ENCODE data around the gene EVA1C. TPM values are rescaled to one million over a fixed set of nuclear protein-coding genes. Genes with fewer than 3 reads are reported as not detected.
"Not testable (repeated sequence)": the region's sequence is repeated elsewhere in the genome, so short reads cannot be mapped to it uniquely, and the experiment has no call there.

EVA1C gene
- total RNA-seq, result 10 to 100 TPM; 13.4 to 16.2 TPM
- polyA plus RNA-seq, result 25.8 TPM

GRCh38 chr21:32412162-32413014 lies at the start of gene EVA1C:
Gene EVA1C, plus strand, starts transcription at chr21:32412706. Its CDS starts 148 bp downstream, at chr21:32412854.
- peaks cover 0 to 23% (median 2%) of the 10 kb centered on the region in 3 donors for H3K36me3 Mint-ChIP-seq

GRCh38 chr21:32364387-32364786 lies 48.1 kb upstream of the EVA1C start:
- peaks cover 0 to 94% (median 36%) of the 10 kb centered on the region in 3 donors for H3K36me3 Mint-ChIP-seq
- ChIA-PET POLR2A (no interaction called here), CTCF (interaction anchor here (1.3 kb wide), 1 partner anchor 237 kb away, joined by 5 read pairs; no protein-coding TSS in a partner anchor)

More at GRCh38 chr21:32412162-32413014, at the start of gene EVA1C:
- H3K9me3 ChIP-seq (ENCODE audit: low read length), result no peaks in the 10 kb centered on the region
- no peaks in the 10 kb centered on the region for H3K27me3 ChIP-seq (ENCODE audit: insufficient read depth, low read length, poor library complexity, severe bottlenecking)
- peaks cover 34% of the 10 kb centered on the region for H3K4me1 ChIP-seq (ENCODE audit: insufficient read depth, low read length)
- H3K9me3 Mint-ChIP-seq, result no peaks in the 10 kb centered on the region
- H3K4me1 Mint-ChIP-seq, result peaks cover 54 to 86% (median 63%) of the 10 kb centered on the region in 3 donors
- H3K27ac Mint-ChIP-seq, result peak within 1 kb of the TSS; percentile 90 to 99 (median 96)
- H3K36me3 ChIP-seq (ENCODE audit: insufficient read depth, low read length), result no peaks in the 10 kb centered on the region
- H3K27me3 Mint-ChIP-seq, result no peaks in the 10 kb centered on the region
- H3K4me3 Mint-ChIP-seq, result peak within 1 kb of the TSS; percentile 93 to 97 (median 96)
- H3K27ac ChIP-seq (ENCODE audit: low read depth, low read length), result peak within 1 kb of the TSS; percentile 90
- POLR2A ChIA-PET, result interaction anchor here (0.8 to 3.2 kb wide), 9 partner anchors 9 to 200 kb away, joined by 3 to 29 read pairs (median 5); partner anchors contain the start of genes CFAP298 and URB1
- H3K4me3 ChIP-seq (ENCODE audit: low read length), result peak within 1 kb of the TSS; percentile 88
- DNase-seq, result peak; percentile 68 to 86 (median 80)
- CTCF ChIA-PET, result interaction anchor here (1.2 to 4.9 kb wide), 4 partner anchors 9 to 188 kb away, joined by 4 to 25 read pairs (median 7); partner anchors contain the start of gene URB1

GRCh38 chr21:32364796-32365195 lies 47.7 kb upstream of the EVA1C start:
- H3K9me3 ChIP-seq (ENCODE audit: low read length), result no peaks in the 10 kb centered on the region
- H3K27me3 Mint-ChIP-seq, result no peaks in the 10 kb centered on the region
- H3K4me1 ChIP-seq (ENCODE audit: insufficient read depth, low read length), result no peaks in the 10 kb centered on the region
- no peak overlapping the region for H3K4me3 ChIP-seq (ENCODE audit: low read length)
- H3K4me1 Mint-ChIP-seq, result no peaks in the 10 kb centered on the region
- peaks cover 55% of the 10 kb centered on the region for H3K36me3 ChIP-seq (ENCODE audit: insufficient read depth, low read length)
- ChIA-PET CTCF (interaction anchor here (1.3 kb wide), 1 partner anchor 236 kb away, joined by 5 read pairs; no protein-coding TSS in a partner anchor), POLR2A (interaction anchor here (0.5 kb wide), 1 partner anchor 236 kb away, joined by 4 read pairs; no protein-coding TSS in a partner anchor)
- H3K36me3 Mint-ChIP-seq, result peaks cover 0 to 94% (median 35%) of the 10 kb centered on the region in 3 donors
- no peaks in the 10 kb centered on the region for H3K9me3 Mint-ChIP-seq
- no peak overlapping the region for H3K27ac Mint-ChIP-seq
- H3K27ac ChIP-seq (ENCODE audit: low read depth, low read length), result no peak overlapping the region
- no peak for DNase-seq
- H3K4me3 Mint-ChIP-seq, result no peak overlapping the region
- H3K27me3 ChIP-seq (ENCODE audit: insufficient read depth, low read length, poor library complexity, severe bottlenecking), result no peaks in the 10 kb centered on the region

More at GRCh38 chr21:32364387-32364786, 48.1 kb upstream of the EVA1C start:
- Histone ChIP-seq H3K9me3 (ENCODE audit: low read length) (no peaks in the 10 kb centered on the region), H3K27me3 (ENCODE audit: insufficient read depth, low read length, poor library complexity, severe bottlenecking) (no peaks in the 10 kb centered on the region), H3K4me3 (ENCODE audit: low read length) (no peak overlapping the region), H3K36me3 (ENCODE audit: insufficient read depth, low read length) (peaks cover 52% of the 10 kb centered on the region), H3K27ac (ENCODE audit: low read depth, low read length) (no peak overlapping the region), H3K4me1 (ENCODE audit: insufficient read depth, low read length) (no peaks in the 10 kb centered on the region)
- Mint-ChIP-seq H3K4me3 (no peak overlapping the region), H3K4me1 (no peaks in the 10 kb centered on the region), H3K9me3 (no peaks in the 10 kb centered on the region), H3K27me3 (no peaks in the 10 kb centered on the region), H3K27ac (peak overlapping the region in 1 of 8 donors; percentile 79)
- no peak for DNase-seq

GRCh38 chr21:32366191-32366590 lies 46.3 kb upstream of the EVA1C start:
- Histone ChIP-seq H3K9me3 (ENCODE audit: low read length) (no peaks in the 10 kb centered on the region), H3K36me3 (ENCODE audit: insufficient read depth, low read length) (peaks cover 54% of the 10 kb centered on the region), H3K27me3 (ENCODE audit: insufficient read depth, low read length, poor library complexity, severe bottlenecking) (no peaks in the 10 kb centered on the region), H3K4me1 (ENCODE audit: insufficient read depth, low read length) (no peaks in the 10 kb centered on the region), H3K4me3 (ENCODE audit: low read length) (no peak overlapping the region), H3K27ac (ENCODE audit: low read depth, low read length) (no peak overlapping the region)
- peaks cover 3 to 92% (median 29%) of the 10 kb centered on the region in 3 donors for H3K36me3 Mint-ChIP-seq
- H3K4me1 Mint-ChIP-seq, result no peaks in the 10 kb centered on the region
- DNase-seq, result no peak
- H3K4me3 Mint-ChIP-seq, result no peak overlapping the region
- POLR2A ChIA-PET, result no interaction called here
- H3K27ac Mint-ChIP-seq, result peak overlapping the region in 1 of 8 donors; percentile 21
- CTCF ChIA-PET, result no interaction called here
- no peaks in the 10 kb centered on the region for H3K27me3 Mint-ChIP-seq
- H3K9me3 Mint-ChIP-seq, result no peaks in the 10 kb centered on the region

- CTCF ChIA-PET, result no interaction called here
- no peaks in the 10 kb centered on the region for H3K27me3 ChIP-seq (ENCODE audit: insufficient read depth, low read length, poor library complexity, severe bottlenecking)
- H3K4me3 ChIP-seq (ENCODE audit: low read length), result no peak overlapping the region
- no peaks in the 10 kb centered on the region for H3K9me3 ChIP-seq (ENCODE audit: low read length)
- H3K4me1 ChIP-seq (ENCODE audit: insufficient read depth, low read length), result no peaks in the 10 kb centered on the region
- DNase-seq, result no peak
- H3K36me3 Mint-ChIP-seq, result peaks cover 4 to 92% (median 23%) of the 10 kb centered on the region in 3 donors
- H3K27ac Mint-ChIP-seq, result no peak overlapping the region
- H3K27me3 Mint-ChIP-seq, result no peaks in the 10 kb centered on the region
- no peak overlapping the region for H3K27ac ChIP-seq (ENCODE audit: low read depth, low read length)
- no peaks in the 10 kb centered on the region for H3K4me1 Mint-ChIP-seq
- H3K36me3 ChIP-seq (ENCODE audit: insufficient read depth, low read length), result peaks cover 57% of the 10 kb centered on the region
- no peaks in the 10 kb centered on the region for H3K9me3 Mint-ChIP-seq
- POLR2A ChIA-PET, result no interaction called here
- H3K4me3 Mint-ChIP-seq, result no peak overlapping the region
Observed at GRCh38 chr21:32367158-32367557, 45.3 kb upstream of the EVA1C start.

- Histone ChIP-seq H3K27me3 (ENCODE audit: insufficient read depth, low read length, poor library complexity, severe bottlenecking) (no peaks in the 10 kb centered on the region), H3K4me3 (ENCODE audit: low read length) (no peak overlapping the region), H3K36me3 (ENCODE audit: insufficient read depth, low read length) (peaks cover 59% of the 10 kb centered on the region), H3K9me3 (ENCODE audit: low read length) (no peaks in the 10 kb centered on the region), H3K27ac (ENCODE audit: low read depth, low read length) (no peak overlapping the region), H3K4me1 (ENCODE audit: insufficient read depth, low read length) (no peaks in the 10 kb centered on the region)
- no peaks in the 10 kb centered on the region for H3K27me3 Mint-ChIP-seq
- no peaks in the 10 kb centered on the region for H3K9me3 Mint-ChIP-seq
- H3K4me1 Mint-ChIP-seq, result no peaks in the 10 kb centered on the region
- no peak overlapping the region for H3K27ac Mint-ChIP-seq
- no peak for DNase-seq
- H3K4me3 Mint-ChIP-seq, result no peak overlapping the region
- POLR2A ChIA-PET, result no interaction called here
- CTCF ChIA-PET, result interaction anchor here (0.8 kb wide), 1 partner anchor 15 kb away, joined by 3 read pairs; no protein-coding TSS in a partner anchor
- H3K36me3 Mint-ChIP-seq, result peaks cover 4 to 92% (median 23%) of the 10 kb centered on the region in 3 donors
Observed at GRCh38 chr21:32368386-32368785, 44.1 kb upstream of the EVA1C start.

GRCh38 chr21:32368961-32369360 lies 43.5 kb upstream of the EVA1C start:
- peak overlapping the region in 4 of 8 donors; percentile 6 to 55 (median 42) for H3K27ac Mint-ChIP-seq

More at GRCh38 chr21:32368961-32369360, 43.5 kb upstream of the EVA1C start:
- DNase-seq; H3K4me3 ChIP-seq (ENCODE audit: low read length); POLR2A ChIA-PET; H3K27ac ChIP-seq (ENCODE audit: low read depth, low read length); H3K27me3 Mint-ChIP-seq; H3K4me1 ChIP-seq (ENCODE audit: insufficient read depth, low read length); H3K9me3 Mint-ChIP-seq; CTCF ChIA-PET; H3K4me1 Mint-ChIP-seq; H3K27me3 ChIP-seq (ENCODE audit: insufficient read depth, low read length, poor library complexity, severe bottlenecking); H3K9me3 ChIP-seq (ENCODE audit: low read length); H3K4me3 Mint-ChIP-seq: not testable (repeated sequence)
- peaks cover 4 to 90% (median 23%) of the 10 kb centered on the region in 3 donors for H3K36me3 Mint-ChIP-seq
- peaks cover 59% of the 10 kb centered on the region for H3K36me3 ChIP-seq (ENCODE audit: insufficient read depth, low read length)

Data from CD8-positive, alpha-beta memory T cell (primary cell).